ENCODE data around the gene NLRC5.
"Not testable (repeated sequence)": the region's sequence is repeated elsewhere in the genome, so short reads cannot be mapped to it uniquely, and the experiment has no call there.

Gene NLRC5

GRCh38 chr16:57001026-57001679 lies 11.8 kb downstream of the NLRC5 start:
- no peak for DNase-seq

GRCh38 chr16:57003439-57004386 lies 14.4 kb downstream of the NLRC5 start:
- no peak for DNase-seq

DNA sequence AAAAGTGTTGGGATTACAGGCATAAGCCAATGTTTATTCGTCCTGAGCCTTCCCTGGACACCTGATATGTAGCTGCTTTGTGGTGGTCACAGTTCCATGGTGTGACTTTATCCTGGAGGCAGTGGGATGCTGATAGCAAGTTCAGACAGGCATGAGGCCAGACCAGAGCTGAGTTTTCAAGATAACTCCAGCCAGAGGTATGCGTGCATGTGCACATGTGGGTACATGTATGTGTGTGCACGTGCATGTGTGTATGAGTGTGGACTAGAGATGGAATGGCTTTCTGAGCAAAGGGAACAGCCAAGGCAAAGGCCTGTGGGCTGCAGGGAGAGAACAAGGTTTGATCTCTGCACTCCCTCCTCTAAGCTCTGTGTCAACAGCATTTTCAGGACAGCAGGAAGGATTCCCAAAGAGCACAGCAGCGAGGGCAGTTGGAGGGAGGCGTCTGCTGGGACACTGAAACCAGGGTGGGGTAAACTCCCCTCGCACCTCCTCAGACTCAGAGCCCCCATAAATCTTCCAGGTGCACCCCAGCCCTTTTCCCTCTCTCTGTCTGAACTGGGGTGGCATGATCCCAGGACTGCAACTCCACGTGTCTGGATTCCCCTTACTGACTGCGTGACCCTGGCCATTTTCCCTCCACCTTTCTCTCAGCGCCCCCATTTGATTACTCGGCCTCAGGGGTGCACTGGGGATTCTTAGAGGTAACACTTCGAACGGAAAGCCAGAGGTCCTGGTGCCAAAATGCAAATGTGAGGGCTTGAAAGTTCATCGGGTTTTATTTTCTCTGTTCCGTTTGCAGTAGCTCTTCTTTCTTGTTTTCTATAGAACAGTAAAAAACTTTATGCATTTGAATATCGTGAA lies 15.3 kb downstream of the NLRC5 start:
- no peak for DNase-seq

DNA sequence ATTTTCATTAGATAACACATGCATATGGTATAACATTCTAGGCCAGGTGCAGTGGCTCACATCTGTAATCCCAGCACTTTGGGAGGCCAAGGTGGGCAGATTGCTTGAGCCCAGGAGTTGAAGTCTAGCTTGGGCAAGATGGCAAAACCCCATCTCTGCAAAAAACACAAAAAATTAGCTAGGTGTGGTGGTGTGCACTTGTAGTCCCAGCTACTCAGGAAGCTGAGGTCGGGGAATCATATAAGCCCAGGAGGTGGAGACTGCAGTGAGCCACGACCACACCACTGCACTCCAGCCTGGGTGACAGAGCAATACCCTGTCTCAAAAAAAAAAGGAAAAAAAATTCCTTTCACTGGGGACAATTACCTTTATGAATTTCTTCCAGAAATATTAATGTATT lies 16.2 kb downstream of the NLRC5 start:
- not testable (repeated sequence) for DNase-seq

- no peak for DNase-seq
Measured at GRCh38 chr16:57007050-57007449, 17.7 kb downstream of the NLRC5 start.

DNA sequence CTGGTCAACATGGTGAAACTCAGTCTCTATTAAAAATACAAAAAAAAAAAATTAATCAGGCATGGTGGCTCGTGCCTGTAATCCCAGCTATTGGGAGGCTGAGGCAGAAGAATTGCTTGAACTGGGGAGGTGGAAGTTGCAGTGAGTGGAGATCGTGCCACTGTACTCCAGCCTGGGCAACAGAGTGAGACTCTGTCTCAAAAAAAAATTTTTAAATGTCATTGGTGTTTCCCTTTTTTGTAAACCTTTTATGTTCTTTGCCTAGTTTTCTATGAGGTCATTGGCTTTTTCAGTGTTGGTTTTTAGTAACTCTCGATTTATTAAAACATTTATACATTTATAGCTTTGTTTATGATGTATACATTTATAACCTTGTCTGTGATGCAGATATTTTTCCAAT lies 18.2 kb downstream of the NLRC5 start:
- no peak for DNase-seq

DNA sequence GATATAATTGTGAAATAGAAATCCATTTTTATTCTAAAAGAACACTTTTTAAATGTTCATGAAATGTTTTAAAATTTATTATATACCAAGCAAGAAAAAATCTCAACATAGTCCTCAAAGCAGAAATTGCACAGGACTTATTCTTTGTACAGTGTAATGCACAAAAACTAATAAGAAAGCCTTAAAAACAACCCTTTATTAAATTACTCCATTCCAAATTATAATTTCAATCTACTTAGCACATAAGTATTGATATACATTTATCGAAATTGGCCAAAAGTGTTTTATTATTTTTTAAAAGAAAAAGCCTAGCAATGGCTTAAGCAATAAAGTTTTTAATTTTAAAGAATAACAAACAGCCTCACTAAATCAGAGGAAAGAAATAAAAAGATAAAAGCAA lies 19.1 kb downstream of the NLRC5 start:
- no peak for DNase-seq

- DNase-seq, result no peak
Measured at GRCh38 chr16:57009643-57010170, 20.4 kb downstream of the NLRC5 start.

GRCh38 chr16:57012353-57012752 lies 23.0 kb downstream of the NLRC5 start:
- DNase-seq, result no peak

- DNase-seq, result no peak
Measured at GRCh38 chr16:57013229-57013628, 23.9 kb downstream of the NLRC5 start.

- no peak for DNase-seq
Measured at GRCh38 chr16:57013902-57014301, 24.5 kb downstream of the NLRC5 start.

DNA sequence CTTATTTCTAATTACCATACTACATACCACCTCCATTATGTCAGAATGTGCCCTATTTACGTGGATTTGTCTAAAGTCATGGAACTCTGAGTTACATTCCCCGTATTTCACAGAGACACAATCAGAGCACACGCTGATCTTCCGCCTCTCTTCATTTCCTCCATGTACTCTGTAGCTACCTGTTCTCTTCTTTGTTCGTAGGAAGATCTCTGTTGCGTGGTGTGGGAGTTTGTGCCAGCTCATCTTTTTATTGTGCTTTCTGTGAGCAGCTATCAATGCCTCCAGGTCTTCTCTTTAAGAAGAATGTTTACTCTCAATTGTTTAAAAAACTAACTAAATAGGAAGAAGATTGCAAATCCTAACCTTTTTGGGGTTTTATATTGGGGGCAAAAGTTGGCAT lies 26.9 kb downstream of the NLRC5 start:
- no peak for DNase-seq

DNA sequence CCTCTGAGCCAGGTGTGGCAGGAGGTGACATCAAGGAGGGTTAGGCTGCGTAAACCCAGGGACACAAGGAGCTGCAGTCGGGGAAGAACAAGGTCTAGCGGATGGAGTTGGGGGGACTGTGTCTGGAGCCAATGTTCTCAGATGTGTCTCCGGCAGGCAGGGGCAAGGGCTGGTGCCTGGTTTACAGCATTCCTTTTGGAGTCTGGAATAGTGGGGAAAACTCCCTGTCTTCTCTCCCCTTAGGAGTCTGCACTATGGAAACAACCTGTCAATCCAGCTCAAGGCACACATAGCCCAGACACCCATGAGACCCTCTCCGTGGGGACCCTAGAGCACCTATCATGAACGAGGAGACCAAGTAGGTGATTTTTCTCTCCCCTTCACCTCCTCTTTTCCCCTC lies 27.5 kb downstream of the NLRC5 start:
- no peak for DNase-seq

DNA sequence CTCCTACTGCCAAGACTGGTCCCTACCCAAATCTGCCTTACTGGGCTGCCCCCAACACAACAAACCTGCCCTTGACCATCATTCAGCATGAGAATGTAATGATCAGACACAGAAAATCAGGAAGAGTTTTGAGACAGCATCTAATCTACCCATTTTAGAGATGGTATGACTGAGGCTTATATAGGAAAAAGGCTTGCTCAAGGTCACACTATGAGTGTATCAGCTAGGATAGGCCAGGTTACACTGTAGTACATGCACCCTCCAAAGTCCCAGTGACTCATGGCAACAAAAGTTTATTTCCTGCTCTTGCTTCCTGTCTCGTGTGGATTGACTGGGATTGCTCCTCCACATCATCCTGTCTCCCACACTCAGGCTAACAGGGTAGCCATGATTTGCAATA lies 27.9 kb downstream of the NLRC5 start:
- DNase-seq, result no peak

DNA sequence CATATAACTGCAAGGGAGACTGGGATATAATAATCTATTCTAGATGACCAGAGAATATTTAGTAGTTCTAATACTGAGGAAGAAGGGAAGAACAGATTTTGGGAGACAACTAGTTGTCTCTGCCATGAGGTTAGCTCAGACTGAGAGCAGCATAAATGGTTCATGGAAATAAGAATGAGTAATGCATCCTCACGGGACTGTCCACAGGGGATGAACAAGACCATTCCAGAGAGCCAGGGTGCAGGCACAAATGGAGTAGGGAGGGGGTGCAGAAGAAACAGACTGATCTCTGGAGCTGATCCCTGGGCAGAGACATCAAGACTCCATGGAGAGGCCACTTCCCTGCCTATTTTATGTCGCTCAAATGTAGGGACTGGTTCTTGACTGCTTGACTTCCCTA lies 30.4 kb downstream of the NLRC5 start:
- no peak for DNase-seq

- DNase-seq, result no peak
Measured at GRCh38 chr16:57020651-57021050, 31.3 kb downstream of the NLRC5 start.

- DNase-seq, result no peak
Measured at GRCh38 chr16:57021757-57022156, 32.4 kb downstream of the NLRC5 start.

GRCh38 chr16:57022445-57022844 lies 33.1 kb downstream of the NLRC5 start:
- DNase-seq, result no peak

DNA sequence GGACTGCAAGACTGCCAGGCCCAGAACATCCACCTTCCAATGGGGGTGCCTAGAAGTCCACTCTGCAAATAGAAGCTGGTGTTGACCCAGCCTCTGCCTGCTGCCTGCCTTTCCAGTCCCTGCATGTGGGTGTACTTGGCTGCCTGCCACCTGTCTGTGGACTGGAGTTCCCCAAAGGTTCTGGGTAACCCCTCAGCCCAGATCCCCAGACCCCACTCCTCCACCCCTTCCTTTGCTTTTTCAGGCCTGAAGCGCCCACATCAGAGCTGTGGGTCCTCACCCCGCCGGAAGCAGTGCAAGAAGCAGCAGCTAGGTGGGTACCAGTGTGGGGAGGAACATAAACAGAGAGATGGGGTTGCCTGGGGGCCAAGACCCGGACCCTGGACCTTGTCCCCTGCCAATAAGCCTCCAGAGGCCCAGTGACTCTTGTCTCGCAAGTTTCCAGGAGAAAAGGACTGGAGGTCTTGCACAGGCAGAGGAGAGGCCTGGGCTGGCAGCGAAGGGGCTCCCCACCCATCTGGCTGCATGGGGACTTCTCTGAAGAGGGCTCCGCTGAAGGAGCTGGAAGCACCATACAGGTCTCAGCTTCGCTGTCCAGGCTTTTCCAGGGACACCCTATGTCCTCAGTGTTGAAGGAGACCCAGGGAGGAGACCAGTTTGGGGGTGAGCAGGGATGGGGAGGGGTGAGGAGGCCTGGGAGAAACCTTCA lies 34.3 kb downstream of the NLRC5 start:
- no peak for DNase-seq

GRCh38 chr16:57024894-57025680 lies 35.7 kb downstream of the NLRC5 start:
- DNase-seq, result no peak

GRCh38 chr16:57025941-57026777 lies 36.8 kb downstream of the NLRC5 start:
- no peak for DNase-seq

Data from cortex of kidney (tissue), 1 donor.